HG03025 (cell line): ENCODE measurements around the gene ZNF276.
A peak's percentile ranks its signal among the peaks of the same experiment; 100 is the strongest.

Experiments
- ATAC-seq: cut with Tn5 transposase; IDR thresholded peaks from one replicate; pipeline ENCODE4 v1.9.1; 2021; ENCODE audit warnings: mild to moderate bottlenecking, moderate library complexity; ENCODE audit not compliant: unreplicated experiment, low FRiP score

ZNF276 gene

DNA sequence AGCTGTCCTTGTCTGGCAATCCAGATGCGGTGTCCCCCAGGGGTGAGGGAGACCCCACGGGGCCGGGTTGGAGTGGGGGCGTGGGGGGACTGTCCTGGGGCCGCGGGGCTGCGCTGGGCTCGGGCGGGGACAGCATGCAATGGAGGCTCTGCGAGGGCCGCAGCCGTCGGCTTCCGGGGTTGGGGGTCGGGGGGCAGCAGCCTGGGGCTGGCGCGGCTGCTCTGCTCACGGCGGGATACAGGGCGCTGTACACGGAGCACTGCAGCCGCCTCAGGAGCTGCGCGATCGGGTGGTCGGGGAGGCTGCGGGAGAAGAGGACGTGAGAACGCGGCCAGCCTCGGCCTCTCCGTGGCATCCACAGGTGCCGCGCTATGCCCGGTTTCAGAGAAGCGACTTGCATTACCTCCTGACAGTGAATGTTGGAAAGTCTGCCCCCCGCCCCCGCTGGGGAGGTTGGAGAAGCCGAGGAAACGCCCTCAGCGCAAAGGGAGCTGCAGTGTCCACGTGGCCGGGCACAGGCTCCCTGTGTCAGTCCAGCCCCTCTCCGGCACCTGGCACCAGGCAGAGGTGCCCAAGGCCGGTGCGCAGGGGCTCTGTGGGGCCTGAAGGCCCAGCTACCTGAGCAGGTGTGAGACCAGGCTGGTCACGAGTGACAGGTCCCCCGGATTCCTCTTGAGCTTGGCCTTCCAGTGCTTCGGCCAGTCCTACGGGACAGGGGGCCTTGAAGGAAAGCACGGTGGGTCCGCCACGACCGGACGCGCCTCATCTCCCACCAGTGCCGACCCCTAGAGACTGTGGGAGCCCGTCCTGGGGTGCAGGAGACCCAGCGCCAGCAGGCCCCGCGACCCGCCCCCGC, 10.4 kb upstream of the ZNF276 start:
- ATAC-seq = no peak

DNA sequence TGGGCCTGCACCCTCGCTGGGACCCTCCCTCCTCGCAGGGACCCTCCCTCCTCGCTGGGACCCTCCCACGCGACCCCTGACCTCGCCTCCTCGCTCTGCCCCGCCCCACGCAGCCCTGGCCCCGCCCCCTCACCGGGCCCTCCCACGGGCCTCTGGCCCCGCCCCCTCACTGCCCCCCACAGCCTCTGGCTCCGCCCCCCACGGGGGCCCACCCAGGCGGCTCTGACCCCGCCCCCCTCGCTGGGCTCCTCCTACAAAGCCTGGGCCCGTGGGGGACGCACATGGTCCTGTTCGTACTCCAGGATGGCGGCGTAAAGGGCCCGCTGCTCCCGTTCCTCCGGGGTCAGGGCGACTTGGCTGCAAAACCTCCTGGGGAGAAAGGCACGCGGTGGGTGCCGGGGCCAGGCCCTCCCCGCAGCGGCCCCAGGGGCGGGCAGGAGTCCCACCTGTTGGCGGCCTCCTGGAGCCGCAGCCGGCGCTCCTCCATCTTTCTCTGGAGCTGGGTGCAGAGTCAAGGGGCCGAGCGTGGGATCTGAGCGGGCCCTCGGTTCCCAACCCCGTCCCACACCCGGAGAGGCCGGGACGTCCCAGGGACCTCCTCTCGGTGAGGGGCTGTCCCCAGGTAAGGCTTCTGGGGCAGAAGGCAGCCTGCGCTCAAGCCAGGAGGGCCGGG, 9.6 kb upstream of the ZNF276 start:
- ATAC-seq = no peak

DNA sequence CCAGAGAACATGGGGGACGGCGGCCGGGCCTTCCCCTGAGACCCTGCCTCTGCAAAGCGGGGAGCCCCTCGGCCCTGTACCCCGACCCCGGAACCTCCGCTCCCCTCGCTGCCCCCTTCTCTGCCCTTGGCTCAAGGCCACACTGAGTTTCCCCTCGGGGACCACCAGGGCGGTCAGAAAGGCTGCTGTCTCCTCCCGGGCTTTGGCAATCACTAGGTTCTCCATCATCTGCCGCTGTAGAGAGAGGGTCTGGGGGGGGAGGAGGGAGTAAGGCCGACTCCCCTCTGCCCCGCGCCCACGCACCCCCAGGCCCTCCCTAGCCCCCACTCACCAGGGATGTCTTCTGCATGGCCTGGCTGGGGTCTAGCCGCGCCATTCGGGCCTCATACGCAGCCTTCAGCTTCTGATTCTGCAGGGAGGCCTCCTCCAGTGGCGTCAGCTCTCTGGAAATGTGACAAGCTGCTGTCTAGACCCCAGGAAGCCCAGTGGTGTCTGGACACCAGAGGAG, 9.0 kb upstream of the ZNF276 start:
- no peak for ATAC-seq

DNA sequence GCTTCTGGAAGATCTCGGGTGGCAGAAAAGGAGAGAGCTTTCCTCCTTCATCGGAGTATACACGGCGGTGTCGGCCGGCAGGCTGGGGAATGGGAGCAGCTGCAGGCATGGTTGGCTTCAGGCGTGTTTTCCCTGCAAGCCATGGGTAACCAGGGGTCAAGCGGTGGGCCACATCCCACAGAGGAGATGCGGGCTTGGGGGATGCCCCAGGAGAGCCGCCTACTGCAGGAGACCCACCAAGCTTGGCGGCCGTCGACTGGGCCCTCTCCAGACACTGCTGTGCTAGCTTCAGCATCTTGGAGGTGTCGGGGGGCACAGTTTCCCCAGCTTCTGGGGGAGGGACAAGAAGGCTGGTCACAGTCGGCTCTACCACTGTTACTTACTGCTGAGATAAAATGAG, 4.8 kb upstream of the ZNF276 start:
- ATAC-seq = no peak

DNA sequence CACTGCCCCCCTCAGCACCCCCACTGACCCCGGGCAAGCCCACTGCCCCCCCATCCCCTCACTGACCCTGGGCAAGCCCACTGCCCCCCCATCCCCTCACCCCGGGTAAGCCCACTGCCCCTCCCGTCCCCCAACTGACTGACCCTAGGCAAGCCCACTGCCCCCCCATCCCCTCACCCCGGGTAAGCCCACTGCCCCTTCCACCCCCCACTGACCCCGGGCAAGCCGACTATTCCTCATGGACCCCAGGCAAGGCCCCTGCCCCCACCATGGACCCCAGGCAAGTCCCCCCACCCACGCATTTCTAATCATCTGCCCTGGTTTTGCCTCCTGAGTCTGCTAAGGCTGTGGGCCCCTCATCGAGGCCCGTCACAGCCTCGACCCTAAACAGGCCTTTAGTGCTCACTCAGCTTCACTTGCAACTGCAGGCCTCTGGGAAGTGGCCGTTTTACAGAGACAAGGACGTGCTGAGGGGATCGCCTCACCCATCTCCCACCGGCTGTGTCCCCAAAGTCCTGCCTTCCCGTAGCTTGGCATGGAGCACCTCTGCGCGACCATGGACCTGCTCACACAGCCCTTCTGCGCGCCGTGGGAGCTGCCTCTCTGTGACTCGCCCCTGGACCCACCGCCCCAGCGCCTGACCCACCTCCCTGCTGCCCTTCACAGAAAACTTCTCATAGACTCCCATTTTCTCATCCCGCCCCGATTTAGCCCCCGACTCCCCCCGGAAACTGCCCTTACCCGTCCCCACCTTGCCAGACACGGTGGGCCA, 4.2 kb upstream of the ZNF276 start:
- no peak for ATAC-seq

DNA sequence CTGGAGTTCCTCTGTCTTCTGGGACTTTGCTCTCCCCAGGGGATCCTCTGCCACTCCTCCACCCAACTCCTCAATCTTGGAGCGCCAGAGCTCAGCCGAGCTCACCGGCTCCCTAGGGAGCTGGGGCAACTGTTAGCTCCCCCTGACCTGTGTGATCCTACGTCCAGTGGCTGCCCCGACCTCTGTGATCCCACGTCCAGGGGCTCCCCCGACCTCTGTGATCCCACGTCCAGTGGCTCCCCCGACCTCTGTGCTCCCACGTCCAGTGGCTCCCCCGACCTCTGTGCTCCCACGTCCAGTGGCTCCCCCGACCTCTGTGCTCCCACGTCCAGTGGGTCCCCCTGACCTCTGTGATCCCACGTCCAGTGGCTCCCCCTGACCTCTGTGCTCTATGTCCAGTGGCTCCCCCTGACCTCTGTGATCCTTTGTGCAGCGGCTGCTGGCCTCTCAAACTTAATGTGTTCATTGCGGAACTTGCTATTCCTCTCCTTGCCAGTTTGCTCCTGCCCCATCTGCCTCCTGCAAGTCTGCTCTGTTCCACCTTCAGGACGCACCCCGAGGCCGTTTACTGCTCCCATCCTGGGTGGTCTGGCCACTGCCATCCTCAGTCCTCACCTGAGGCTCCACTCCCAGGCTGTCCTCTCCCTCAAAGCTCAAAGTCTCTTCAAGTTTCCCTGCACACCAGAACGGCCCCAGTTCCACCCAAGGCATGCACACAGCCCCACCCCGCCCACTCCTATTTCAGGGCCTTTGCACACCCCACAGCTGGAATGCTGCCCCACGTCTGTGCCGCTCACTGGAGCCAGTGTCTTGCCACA, 3.4 kb upstream of the ZNF276 start:
- ATAC-seq = no peak

DNA sequence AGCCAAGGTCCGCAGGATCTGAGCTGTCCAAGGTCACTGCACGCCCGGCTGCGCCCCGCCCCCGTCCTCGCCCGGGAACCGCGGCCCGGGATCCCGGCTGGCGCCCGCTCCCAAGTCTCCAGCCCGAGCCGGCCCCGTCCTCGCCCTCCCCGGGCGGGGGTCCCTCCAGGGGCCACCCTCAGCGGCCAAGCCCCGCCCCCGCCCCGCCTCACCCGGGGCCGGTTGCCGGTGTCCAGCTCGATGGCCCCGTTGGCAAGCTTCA, 855 bp upstream of the ZNF276 start:
- ATAC-seq = peak; percentile 12

DNA sequence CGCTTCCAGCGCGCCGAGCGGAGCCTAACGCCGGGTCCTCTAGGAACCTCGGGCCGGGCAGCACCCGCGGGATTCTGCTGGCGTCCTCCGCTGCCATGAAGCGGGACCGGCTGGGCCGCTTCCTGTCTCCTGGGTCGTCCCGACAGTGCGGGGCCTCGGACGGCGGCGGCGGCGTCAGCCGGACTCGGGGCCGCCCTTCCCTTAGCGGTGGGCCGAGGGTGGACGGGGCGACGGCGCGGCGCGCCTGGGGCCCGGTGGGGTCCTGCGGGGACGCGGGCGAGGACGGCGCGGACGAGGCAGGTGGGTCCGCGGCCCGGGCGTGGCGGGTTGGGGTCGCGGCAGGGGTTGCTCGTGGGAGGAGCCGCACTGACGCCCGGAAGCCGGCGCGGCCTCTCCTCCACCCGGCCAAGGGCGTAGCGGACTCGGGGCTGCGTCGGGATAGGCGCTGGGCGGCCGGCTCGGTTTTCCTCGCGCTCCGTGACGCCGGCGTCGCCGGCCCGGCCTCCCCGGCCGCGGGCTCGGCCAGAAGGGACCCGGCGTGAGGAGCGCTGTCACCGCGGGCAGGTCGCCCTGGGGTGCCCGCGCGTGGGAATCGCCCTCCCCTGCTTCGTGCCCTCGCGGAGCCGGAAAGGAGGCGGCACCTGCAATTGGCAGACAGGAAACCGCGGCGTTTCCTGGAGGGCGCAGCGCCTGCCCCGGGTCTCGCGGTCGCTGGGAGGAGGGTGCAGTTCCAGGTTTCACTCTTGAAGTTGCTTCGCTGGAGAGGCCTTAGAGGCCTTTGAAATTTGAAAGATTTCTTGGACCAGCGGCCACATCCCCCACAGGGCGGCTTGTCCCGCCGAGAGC, 432 bp downstream of the ZNF276 start:
- peak; percentile 32 for ATAC-seq

DNA sequence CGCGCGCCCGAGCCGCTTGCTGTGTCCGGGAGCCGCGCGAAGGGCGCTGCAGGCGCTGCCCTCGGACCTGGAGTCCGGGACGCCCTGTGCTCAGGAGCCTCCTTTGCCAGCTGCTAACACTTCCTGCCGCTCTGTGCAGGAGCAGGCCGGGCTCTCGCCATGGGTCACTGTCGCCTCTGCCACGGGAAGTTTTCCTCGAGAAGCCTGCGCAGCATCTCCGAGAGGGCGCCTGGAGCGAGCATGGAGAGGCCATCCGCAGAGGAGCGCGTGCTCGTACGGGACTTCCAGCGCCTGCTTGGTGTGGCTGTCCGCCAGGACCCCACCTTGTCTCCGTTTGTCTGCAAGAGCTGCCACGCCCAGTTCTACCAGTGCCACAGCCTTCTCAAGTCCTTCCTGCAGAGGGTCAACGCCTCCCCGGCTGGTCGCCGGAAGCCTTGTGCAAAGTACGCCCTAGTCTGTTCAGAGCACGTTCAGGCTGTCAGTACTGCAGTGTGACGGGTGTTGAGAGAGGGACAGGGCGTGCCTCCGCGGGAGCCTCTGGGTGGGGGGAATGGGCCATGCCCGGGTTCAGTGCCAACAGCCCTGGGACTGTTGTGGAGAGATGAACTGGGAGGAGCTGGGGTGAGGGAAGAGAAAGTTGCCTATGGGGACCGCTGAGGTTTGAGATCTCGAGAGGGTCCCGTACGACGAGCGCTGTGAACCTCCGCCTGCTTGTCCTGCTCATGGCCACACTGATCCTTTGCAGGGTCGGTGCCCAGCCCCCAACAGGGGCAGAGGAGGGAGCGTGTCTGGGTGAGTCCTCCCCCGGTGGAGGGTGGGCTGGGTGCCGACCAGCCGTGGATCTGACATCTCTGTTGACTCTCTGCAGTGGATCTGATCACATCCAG, 1.3 kb downstream of the ZNF276 start:
- no peak for ATAC-seq

DNA sequence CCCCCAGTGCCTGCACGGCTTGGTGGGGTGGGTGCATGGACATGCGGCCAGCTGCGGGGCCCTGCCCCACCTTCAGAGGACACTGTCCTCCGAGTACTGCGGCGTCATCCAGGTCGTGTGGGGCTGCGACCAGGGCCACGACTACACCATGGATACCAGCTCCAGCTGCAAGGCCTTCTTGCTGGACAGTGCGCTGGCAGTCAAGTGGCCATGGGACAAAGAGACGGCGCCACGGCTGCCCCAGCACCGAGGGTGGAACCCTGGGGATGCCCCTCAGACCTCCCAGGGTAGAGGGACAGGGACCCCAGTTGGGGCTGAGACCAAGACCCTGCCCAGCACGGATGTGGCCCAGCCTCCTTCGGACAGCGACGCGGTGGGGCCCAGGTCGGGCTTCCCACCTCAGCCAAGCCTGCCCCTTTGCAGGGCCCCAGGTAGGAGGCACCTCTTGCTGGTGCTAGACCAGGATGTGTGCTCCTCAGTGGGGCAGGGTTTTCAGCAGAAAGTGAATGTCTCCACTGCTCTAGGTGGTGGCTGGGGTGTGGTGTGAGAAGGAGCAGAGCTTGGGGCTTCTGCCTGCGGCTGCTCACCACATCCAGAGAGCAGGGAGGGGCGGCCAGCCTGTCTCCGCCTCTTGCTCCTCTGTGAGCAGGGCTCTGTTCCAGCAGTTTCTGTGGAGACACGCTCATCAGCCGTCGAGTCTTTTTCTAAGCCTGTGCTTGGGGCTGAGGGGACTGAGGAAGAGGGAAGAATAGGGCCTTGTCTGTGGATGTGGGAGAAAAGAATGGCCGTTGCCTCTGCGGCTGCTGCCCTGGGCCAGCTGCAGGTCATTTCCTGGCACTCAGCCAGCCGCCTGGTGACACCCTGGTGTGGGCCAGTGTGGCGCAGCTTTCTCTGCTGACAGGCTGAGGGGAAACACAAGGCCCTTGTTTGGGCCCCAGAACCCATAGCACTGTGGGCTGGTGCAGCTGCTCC, 2.2 kb downstream of the ZNF276 start:
- no peak for ATAC-seq

DNA sequence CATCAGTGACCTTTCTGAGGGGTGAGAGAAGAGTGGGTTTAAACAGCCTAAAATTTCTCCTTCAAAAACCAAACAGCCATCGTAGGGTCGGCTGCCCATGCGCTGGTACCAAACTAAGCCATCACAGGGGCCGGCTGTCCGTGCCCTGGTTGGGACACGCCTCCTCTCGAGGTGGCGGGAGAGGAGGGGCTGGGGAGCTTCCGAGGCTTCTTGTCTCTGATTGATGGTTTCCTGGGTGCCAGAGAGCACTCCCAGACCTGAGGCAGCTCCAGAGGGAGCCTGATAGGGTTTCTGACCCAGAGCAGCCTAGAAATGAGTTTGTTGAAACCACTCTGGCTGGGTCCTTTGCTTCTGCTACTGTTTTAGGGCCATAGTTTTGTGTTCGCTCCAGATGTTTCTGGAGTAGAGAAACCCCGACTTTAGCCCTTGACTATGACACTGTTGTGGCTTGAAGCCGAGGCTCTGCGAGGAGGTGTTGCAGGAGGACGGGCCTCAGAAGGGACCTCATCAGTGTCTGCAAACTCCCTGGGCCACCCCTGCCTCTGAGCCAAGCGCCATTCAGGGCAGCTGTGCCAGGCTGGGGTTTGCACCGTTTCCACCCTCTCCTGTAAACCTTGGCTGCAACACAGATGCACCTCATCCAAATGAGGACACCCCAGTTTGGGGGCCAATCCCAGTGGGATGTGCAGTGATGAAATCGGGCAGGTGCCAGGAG, 6.2 kb downstream of the ZNF276 start:
- no peak for ATAC-seq

DNA sequence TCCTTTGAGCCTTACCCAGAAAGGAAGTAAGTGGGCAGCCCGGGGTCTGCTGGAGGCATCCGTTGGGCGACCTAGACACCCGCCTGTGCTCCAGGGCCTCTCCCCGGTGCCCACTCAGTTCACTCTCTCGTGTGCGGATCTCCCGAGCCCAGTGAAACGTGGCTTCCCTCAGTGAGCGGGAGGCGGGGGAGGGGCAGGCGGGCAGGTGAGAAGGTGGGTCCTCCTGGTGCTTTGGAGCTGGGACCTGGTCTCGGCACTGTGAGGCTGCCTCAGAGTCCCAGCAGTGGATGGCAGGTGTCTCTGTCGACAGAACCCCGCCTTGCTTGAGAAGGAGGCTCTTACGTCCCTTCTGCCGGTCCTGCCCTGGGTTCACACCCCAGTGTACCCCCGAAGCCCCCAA, 8.0 kb downstream of the ZNF276 start:
- no peak for ATAC-seq

DNA sequence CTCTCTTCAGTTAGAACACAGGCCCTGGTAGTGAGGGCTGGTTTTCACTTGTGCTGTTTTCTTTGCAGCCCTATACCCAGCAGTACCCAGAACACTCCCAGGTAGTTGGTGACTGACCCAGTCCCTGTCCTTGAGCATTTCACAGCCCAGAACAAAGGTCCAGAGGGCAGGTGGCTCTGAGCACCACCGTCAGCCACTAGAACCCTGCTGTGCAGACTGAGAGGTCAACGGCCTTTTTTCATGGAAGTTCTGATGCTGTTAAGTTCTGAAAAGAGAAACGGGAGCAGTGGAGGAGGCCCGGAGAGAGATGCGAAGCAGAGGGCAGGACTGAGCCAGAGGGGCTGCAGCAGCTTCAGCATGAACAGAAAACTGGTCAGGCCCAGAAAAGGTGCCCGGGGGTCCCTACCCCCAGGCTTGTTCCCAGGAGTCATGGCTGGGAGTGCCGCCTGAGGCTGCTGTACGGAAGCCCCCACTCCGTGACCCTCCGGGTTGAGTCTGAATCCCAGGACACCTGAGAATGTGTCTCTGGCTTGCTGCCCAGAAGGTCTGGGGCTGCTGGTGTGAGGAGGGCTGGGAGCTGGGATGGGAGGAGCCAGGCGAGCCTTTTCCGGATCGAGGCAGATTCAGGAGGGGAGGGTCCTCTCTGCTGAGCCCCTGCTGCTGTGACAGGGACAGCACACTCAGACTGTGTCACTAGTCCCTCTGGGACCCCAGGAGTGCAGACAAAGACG, 8.7 kb downstream of the ZNF276 start:
- ATAC-seq = no peak

DNA sequence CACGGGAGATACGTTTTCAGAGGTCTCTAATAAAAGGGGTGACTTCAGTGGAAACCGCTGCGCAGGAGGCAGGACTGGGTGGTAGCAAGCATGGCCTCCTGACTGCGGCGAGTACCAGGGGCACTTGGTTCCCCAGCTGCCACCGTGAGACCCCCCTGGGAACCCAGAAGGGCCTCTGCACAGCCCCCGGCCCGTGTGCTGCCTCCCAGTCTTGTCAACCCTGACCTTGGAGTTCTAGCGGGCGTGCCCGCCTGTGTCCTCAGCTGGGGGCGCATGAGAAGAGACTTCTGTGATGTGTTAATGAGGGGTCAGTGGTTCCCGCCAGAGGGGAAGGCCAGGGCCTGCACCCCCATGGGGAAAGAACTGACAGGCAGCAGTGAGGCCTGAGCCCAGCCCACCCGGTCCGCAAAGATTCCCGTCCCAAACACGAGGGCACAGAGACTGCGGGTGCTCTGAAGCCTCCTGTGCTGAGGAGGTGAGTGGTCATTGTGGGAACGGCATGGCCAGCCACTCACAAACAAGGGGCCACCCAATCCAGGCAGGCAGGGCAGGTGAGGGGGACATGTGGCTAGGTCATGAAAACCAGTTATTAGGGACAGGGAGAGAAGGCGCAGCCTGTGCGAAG, 9.4 kb downstream of the ZNF276 start:
- ATAC-seq = no peak

DNA sequence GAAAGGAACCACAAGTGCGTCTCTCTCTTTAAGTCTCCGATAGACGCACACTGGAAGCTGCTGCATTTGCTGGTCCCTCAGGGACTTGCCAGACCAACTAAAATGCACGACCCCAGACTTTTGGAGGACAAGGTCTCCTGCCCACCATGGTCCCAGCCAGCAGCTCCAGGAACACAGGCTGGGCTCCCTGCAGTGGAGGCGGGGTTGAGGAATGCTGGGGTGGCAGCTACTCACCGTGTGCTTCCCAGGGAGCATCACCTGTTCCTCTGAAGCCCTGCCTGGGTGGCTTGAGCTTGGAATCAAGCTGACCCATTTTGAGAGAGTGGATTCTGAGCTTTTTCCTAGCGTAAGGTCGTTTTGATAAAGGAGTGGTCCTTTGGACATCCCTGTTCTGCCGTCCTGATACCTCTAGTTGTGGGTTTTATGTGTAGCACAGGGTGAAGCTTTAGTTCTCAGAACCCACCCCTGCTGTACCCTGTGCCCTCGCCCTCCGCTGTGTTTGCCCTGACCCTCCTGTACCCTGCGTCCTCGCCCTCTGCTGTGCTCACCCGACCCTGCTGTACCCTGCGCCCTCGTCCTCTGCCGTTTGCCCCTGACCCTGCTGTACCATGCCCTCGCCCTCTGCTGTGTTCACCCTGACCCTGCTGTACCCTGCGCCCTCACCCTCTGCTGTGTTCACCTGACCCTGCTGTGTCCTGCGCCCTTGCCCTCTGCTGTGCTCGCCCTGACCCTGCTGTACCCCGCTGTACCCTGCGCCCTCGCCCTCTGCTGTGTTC, 11.0 kb downstream of the ZNF276 start:
- no peak for ATAC-seq
